ENCODE results near the gene P2RX6. TPM values are rescaled to one million over a fixed set of nuclear protein-coding genes. Genes with fewer than 3 reads are reported as not detected.
A peak's percentile ranks its signal among the peaks of the same experiment; 100 is the strongest.

P2RX6 gene
- total and polyA plus RNA-seq, 9 of the 15 experiments (the other 6 are each of a cell fraction or from before 2014, with no cell fraction given): 0.01 to 3.9 (median 1.5) TPM; not detected in 1

- TF ChIP-seq ZNF277 (CRISPR knock-in tag; IDR thresholded peaks at IDR 0.05; ENCODE audit: borderline replicate concordance): 0 out of 2 replicates have a peak, but pooled peaks have one; percentile 52
- TF ChIP-seq NFIC (IDR thresholded peaks at IDR 0.05): no peak
- TF ChIP-seq SETDB1 (IDR thresholded peaks at IDR 0.05; ENCODE audit: low read length): peak; percentile 1
- no peak for TF ChIP-seq ZBTB49 (CRISPR knock-in tag; IDR thresholded peaks at IDR 0.05; ENCODE audit: borderline replicate concordance)
- peak; percentile 66; the same call in 1 of the 2 replicates for TF ChIP-seq ZNF76 (CRISPR knock-in tag; IDR thresholded peaks at IDR 0.05; ENCODE audit: borderline replicate concordance)
- no peak for TF ChIP-seq RFX7 (CRISPR knock-in tag; IDR thresholded peaks at IDR 0.05)
- TF ChIP-seq ZFPM2 (CRISPR knock-in tag; IDR thresholded peaks at IDR 0.05): 0 out of 2 replicates have a peak, but pooled peaks have one; percentile 7
- TF ChIP-seq FOXJ3 (CRISPR knock-in tag; IDR thresholded peaks at IDR 0.05): no peak
- TF ChIP-seq HMGXB4 (CRISPR knock-in tag; IDR thresholded peaks at IDR 0.05): peak; percentile 30; the same call in 1 of the 2 replicates
- TF ChIP-seq THAP12 (CRISPR knock-in tag; IDR thresholded peaks at IDR 0.05): peak; percentile 62; the same call in 1 of the 2 replicates
Measured at GRCh38 chr22:20992456-20993303, 22.3 kb upstream of the P2RX6 start (continued).

All from K562 (cell line).